Activated CD4-positive, CD25-positive, alpha-beta regulatory T cell treated with anti-CD3 and anti-CD28 coated beads, Interleukin-2, amount 50 U/mL, for 72 hours (primary cell): Measurements from ENCODE around the gene RNGTT.
"Not testable (repeated sequence)": the region's sequence is repeated elsewhere in the genome, so short reads cannot be mapped to it uniquely, and the experiment has no call there.

ENCODE experiments used
- DNase-seq: peaks from one replicate; pipeline ENCODE4 v3.0.0; 2021

RNGTT gene

DNA sequence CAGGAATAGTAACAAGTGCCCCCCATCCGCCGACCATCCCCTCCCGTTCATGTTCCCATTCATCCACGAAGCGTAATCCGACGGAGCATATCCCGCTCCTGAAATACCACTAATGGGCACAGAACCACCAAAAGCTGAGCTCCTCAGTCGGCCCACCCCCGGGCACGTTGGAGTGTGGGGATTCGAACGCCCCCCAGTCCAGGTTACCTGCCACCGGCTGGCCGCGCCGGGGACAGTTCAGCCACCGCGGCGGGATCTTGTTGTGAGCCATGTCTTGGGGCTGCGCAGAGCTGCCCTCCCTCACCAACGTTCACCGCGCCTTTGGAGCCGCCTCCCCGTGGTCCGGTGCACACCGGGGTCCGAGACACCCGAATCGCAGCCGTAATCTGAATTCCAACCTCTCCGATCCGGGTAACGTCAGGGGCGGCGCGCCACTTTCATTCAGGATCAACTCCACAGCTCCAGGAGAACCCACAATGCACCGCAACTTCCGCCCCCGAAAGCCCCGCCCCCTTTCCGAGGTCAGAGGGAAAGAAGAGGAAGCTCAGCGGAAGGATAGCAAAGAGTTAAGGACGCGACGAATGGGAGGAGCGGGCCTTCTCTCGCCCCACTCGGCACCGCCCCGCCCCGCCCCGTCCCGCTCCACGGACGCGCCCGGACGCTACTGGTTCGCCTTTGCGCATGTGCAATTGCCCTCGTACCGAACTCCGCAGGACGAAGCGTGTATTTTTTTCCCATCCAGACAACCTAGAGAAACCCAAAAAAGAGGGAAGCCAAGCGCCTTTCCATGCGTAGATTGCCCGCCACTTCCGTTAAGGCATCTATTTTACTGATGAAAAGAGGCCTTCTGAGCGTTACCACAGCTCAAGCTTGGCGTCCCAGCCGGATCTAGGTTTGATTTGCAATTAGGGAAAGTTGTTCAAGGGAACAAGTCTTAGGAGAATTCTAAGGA, at the start of gene RNGTT:
RNGTT (minus strand) TSS at position 480 of the 952 bp plus-strand sequence; CDS start at position 271, 209 bp downstream.
- peak; percentile 97 for DNase-seq

DNA sequence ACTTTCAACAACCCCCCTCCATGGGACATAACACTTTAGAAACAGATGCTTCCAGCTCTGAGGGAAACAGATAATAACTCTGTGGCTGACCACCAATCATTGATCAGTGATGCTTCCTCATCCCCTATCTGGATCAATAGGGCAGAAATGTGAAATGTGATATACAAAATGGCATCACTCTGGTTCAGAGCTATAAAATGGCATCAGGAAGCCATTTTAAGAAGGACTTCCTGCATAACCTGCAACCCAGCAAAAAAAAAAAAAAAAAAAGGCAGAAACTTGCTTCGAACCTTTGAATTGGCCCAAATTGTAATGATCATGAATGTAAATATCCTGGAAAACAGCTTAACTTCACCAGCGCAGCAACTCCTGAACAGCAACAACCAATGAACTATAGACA, 48.0 kb upstream of the RNGTT start:
- no peak for DNase-seq

DNA sequence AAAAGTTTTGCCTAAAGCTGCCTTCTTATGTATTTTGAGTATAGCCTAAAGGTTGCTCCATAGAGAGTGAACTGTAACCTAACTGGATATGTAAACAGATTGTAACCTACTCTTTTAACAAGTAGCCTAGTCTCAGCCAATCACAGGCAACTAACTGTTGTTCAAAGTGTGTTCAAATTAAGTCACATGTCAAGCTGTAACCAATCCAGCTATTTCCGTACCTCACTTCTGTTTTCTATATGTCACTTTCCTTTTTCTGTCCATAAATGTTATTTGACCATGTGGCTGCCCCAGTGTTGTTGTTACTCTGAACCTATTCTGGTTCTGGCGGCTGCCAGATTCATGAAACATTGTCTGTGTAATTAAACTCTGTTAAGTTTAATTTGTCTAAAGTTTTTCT, 47.4 kb upstream of the RNGTT start:
- no peak for DNase-seq

DNA sequence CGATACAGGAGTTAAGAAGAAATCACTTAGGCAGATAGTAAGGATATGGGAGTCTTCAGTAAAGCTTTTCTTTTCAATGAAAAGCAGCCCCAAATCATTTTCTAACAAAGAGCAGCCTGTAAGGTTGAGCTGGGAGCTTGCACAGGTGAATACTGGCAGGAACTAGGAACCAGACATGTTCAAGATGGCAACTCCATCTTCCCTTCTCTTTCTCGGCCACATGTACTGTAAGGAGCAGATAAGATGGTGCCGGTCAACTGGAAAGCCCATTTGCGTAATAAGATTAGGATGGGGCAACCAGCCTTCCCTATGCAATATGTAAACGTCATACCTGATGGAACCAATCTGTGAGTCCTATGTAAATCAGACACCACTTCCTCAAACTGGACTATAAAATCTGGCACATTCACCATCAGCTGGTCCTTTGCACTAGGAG, 46.2 kb upstream of the RNGTT start:
- DNase-seq, result no peak

DNA sequence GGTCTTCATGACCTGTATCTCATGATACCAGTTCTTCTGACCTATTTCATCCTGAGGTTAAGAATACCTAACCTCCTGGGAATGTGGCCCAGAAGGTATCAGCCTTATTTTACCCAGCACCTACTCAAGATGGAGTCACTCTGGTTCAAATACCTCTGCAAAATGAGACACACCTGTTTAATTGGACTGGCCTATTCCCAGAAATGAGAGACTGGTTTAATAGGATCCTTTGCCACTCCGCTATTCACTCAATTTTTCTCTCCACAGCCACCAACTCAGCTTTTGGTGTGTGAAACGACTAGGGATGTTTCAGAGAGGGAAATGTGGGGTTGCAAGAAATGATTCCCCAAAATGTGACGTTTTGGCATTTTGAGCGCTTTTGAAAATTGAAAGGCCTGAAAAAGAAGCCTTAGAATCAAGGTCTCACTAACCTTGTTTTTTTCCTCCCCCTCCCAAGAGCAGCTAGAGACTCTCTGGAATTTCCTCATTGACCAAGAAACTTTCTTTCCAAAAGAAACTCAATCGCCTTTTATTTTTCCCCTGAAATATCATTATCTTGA, 45.5 kb upstream of the RNGTT start:
- no peak for DNase-seq

DNA sequence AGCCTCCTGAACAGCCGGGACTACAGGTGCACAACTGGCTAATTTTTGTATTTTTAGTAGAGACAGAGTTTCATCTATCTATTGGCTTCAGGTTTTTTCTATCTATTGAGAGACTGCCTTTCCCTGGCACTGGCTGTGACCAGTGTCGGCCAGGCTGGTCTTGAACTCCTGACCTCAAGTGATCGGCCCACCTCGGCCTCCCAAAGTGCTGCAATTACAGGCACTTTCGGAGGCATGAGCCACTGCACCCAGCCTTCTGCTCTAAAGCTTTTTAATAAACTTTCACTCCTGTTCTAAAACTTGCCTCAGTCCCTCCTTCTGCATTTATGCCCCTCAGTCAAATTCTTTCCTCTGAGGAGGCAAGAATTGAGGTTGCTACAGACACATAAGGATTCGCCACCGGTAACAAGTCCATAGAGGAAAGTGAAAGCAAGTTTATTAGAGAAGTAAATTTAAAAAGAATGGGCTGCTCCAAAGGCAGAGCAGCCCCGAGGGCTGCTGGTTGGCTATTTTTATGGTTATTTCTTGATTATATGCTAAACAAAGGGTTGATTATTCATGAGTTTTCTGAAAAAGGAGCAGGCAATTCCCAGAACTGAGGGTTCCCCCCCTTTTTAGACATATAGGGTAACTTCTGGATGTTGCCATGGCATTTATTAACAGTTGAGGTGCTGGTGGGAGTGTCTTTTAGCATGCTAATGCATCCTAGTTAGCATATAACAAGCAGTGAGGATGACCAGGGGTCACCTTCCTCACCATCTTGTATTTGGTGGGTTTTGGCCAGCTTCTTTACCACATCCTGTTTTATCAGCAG, 44.8 kb upstream of the RNGTT start:
- DNase-seq, result no peak

DNA sequence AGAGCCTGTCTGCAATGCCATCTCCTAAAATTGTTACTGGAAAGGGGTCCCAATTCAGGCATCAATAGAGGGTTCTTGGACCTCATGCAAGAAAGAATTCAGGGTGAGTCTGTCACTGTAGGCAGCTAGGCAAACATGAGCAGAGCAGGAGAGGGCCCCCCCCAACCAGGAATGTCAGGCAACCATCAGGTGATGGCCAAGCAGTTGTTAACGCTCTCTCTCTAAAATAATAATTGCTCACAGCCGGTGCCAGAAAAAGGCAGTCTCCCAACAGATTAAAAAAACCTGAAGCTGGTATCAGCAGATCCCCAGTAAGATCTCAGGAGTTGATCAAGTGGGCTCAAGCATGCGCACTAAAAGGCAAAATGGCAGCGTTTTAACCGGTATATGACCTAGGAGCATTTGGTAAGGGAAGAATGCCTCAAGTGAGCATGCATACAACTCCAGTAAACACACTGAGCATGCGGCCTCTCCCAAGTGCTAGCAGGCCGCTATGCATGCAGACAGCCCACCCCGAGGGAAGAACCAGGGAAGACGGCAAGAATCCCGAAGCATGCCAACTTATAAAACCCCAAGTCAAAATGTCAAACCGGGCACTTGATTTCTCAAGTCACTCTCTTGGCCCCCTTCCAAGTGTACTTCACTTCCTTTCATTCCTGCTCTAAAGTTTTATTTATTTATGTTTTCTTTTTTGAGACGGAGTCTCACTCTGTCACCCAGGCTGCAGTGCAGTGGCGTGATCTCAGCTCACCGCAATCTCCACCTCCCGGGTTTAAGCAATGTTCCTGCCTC, 44.0 kb upstream of the RNGTT start:
- no peak for DNase-seq

DNA sequence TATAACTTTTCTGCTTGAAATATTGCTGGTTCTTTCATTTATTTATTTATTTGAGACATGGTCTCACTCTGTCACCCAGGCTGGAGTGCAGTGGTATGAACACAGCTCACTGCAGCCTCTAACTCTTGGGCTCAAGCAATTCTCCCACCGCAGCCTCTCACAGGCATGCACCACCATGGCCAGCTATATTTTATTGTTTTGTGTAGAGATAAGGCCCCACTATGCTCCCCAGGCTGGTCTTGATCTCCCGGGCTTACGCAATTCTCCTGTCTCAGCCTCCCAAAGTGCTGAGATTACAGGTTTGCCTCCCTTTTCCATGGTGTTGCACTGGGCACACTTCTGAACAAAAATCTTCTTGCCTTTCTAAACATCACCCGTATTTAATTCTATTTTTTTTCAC, 39.1 kb upstream of the RNGTT start:
- no peak for DNase-seq

DNA sequence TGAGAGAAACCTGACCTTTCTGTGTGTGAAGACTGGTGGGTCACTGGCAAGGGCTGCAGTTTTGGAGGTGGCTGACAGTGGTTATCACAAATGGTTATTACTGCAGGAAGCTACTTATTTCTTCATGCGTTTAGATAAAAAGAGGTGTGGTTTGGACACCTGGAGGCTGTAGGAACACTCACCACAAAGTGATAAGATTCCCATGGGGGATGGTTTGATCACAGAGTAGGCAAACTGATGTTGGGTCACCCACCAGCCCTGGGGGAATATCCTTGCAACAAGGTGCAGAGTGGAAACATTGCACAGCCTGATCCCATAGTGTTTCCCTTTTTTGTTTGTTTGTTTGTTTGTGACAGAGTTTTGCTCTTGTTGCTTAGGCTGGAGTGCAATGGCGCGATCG, 33.9 kb upstream of the RNGTT start:
- DNase-seq, result no peak

DNA sequence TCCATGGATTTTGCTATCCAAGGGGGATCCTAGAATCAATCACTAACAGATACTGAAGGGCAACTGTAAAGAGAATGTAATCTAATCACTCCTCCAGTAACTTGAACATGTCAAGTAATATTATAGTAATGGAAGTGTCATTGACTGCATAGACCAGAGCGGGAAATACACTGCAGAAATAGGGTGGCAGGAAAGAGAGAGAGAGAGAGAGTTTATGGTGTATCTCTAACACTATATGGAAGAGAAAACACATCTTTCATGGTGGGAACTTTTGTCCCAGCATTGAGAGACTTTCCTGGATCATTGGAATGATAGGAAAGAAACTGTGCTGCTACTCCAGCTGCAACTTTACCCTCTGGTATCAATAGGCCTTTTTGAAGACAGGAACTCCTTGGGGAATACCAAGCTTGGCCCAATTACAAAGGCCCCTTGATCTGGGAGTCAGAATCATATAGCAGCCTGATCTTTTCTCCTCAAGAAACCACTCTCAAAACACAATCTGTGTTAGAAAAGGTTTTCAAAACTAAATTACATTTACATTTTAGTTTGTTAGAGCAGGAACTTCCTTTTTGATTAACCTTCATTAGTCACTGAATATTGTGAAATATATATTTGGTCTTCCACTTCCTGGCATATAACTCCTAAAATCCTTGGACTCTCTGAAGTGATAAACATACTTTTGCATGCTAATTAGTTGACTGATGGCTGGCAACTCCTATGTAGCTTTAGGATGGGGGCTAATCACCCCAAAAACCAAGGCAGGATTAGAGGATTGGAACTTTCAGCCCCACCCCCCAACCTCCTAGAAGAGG, 29.5 kb upstream of the RNGTT start:
- DNase-seq, result no peak

DNA sequence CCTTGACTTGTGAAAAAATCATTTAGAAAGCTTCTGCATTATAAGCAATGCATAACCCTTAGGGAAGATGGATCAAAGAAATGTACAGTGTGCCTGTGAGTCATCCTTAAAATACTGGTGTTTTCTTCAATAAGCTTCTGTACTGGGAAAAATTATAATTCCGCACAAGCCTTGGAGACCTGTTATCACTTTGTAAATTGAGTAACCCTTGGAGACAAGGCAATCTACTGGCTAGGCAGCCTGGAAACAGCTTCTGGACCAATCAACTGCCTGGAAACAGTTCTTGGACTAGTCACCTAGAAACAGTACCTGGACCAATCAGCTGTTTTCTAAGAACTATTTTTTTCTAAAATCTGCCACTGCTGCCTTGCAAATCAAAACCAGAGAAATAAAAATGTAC, 25.8 kb upstream of the RNGTT start:
- no peak for DNase-seq

DNA sequence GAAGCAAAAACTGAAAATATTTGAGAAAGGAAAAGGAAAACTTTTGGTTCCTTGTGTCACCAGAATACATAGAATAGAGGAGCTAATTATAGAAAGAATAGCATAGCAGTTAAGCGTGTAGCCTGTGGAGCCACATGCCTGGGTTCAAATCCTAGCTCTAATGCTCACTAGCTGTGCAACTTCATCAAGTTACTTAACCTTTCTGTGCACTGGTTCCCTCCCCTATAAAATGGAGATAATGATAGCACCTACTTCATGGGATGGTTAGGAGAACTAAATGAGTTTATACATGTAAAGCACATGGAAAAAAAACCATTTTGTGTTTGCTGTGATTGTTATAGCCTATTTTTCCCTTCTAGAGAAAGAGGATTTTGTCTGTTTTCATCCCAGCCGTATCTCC, 24.5 kb upstream of the RNGTT start:
- DNase-seq, result no peak

DNA sequence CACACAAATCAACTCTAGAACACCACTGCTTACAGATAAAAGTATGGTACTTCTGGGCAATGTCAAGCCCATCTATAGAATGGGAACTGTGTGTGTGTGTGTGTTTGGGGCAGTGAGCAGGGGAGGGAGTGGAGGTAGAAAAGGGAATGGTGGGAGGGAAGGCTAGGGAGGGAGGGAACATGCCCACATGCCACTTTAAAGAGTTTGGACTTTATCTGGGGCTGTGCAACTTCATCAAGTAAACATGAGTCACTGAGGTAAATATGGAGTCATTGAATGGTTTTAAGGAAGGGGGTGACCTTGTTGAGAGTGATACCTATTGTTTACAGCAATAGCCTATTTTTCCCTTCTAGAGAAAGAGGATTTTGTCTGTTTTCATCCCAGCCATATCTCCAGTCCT, 22.5 kb upstream of the RNGTT start:
- DNase-seq, result no peak

DNA sequence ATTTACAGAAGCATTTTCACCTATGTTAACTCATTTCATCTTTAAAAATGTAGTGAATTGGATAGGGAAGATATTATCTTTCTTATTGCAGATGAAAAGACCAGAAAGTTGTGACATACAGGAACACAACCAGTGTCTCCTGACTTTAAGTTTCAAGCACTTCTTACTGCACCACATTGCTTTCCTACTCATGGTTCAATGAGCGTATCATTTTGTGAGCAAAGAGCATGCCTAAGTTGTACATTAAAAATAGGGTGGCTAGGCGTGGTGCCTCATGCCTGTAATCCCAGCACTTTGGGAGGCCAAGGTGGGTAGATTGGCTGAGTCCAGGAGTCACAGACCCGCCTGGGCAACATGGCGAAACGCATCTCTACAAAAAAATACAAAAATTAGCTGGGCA, 21.2 kb upstream of the RNGTT start:
- no peak for DNase-seq

DNA sequence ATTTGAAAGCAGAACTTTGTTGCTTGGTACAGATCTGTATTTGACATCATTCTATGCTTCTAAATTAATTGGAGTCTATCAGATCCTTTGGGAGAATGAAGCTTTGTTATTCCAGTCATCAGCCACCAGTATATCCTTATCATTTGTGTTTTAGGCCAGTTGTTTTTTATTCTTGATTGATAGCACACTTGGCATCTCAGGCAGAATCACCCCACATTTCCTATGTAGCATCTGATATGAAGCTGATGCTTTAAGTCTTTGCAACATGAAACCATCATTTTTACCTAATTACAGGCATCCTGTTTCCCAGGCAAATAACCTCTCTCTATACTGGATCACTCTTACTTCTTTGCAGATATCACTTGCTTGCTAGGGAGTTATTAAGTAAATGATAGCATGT, 20.7 kb upstream of the RNGTT start:
- no peak for DNase-seq

DNA sequence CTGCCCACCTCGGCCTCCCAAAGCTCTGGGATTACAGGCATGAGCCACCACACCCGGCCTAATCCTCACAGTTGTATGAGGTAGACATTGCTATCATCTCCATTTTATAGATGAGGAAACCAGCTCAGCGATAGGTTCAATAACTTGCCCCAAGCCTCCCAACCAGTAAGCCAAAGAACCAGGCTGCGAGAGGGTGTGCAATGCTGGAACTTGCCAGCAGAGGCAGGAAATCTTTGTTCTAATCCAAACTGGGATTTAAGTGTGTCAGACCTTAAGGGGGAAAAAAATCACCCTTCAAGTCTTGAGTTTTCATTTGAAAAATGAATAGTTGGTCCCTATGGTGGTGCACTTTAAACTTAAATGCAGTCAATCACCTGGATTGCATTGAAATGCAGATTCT, 20.1 kb upstream of the RNGTT start:
- no peak for DNase-seq

DNA sequence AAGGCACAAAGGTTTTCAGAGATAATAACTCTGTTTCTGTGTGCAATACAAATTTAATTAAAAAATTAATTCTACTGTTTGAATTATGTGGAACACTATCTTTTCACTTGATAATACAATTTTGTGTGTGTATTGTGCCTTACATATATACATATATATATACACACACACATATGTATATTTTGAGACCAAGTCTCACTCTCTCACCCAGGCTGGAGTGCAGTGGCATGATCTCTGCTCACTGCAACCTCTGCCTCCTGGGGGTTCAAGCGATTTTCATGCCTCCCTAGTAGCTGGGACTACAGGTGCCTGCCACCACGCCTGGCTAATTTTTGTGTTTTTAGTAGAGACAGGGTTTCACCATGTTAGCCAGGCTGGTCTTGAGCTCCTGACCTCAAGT, 19.7 kb upstream of the RNGTT start:
- DNase-seq, result not testable (repeated sequence)

DNA sequence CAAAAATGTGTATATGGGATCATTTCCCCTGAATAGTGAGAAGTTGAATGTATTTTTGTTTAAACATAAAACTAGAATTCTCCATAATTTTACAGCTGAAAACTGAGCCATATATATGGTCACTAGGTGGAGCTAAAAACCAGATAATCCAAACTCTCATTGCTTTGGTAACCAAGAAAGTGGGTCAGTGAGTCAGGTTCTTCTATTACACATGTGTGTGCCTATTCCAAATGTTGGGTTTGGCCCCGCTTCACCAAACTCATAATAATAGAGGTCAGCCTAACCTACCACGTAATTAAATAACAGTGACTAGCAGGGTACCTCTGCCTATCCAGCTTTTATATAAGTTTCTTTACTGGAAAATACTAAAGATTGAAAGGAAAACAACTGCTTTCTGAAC, 19.3 kb upstream of the RNGTT start:
- DNase-seq, result no peak

DNA sequence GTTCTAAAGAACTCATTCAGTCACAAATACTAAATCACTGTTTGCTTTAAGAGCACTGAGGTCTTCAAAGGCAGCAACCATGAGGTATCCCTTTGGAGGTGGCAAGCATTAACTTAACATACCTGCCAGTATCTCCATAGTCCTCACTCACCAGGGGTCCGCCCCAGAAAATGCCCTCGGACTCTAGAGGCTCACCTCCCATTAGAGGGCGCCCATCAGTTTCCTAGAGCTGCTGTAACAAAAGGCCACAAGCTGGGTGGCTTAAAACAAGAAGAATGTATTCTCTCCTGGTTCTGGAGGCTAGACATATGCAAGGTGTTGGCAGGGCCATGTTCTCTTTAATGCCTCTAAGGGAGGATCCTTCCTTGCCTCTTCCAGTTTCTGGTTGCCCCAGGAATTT, 12.0 kb upstream of the RNGTT start:
- no peak for DNase-seq

DNA sequence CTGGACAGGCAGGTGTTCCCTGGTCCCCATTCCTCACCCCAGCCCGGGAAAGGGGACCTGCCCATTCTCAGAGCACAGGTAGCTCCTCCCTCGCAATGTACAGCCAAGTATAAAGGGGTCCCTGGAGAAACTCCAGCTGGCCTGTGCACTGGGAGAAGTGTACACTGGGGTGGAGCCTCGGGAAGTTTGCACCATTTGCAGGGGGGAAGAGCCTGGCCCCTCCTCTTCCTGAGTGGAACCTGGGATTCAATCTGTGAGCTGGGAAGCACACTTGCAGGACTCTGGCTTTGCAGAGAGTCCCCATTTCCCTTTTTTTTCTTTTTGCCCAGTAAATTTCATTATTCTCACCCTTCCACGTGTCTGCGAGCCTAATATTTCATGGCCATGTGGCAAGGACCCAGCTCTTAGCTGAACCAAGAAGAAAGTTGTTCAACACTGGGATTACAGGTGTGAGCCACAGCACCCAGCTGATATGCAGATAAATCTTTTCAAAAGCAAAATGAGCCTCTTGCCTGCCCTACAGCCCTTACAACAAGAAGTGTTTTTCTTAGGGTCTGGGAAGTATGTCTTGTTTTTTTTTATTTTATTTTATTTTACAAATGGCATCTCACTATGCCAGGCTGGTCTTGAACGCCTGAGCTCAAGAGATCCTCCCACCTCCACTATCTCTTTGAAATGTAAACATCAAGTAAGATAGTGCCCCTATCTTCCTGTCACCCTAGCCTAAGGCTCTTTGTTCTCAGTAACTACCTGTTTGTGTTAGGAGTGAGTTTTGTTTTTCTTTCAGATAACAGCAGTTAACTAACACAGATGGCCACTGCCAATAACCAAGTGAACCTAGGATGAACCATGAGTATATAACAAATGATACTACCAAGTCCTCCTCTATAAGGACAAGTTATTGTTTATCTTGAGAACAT, 9.3 kb upstream of the RNGTT start:
- no peak for DNase-seq

DNA sequence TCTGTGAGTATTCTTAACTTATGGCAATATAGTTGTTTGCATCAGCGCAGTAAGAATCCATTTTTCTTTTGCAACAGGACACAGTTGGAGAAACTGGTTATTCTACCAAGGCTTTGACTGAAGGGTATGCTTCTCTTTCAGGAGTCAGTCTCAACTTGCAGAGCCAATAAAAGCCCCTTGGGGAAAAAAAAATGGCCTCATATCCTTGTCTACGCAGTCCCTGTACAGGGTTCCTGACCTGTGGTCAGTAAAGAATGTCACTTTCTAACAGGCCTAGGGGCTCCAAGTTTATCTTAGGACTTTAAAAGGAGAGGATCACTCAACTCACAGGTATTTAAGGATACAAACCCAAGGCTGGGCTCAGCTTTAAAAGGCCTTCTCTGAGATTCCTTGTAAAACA, 6.9 kb upstream of the RNGTT start:
- no peak for DNase-seq
